8988T (cell line): ENCODE data around the gene IL36A.

Experiments
- DNase-seq: peaks from one replicate; pipeline ENCODE4 v3.0.0; 2011

The IL36A gene

GRCh38 chr2:113005030-113005509 lies at the start of gene IL36A:
IL36A (plus strand) TSS chr2:113005459; CDS start chr2:113005872, 413 bp downstream.
- DNase-seq: no peak

- DNase-seq: no peak
These were observed 47.7 kb upstream of the IL36A start for GRCh38 chr2:112957511-112957910.

GRCh38 chr2:112958428-112959108 lies 46.7 kb upstream of the IL36A start:
- peak; percentile 25 for DNase-seq

- no peak for DNase-seq
These were observed 46.0 kb upstream of the IL36A start for GRCh38 chr2:112959109-112959812.

GRCh38 chr2:112960230-112960825 lies 44.9 kb upstream of the IL36A start:
- no peak for DNase-seq

- DNase-seq: no peak
These were observed 42.7 kb upstream of the IL36A start for GRCh38 chr2:112962308-112963175.

DNA sequence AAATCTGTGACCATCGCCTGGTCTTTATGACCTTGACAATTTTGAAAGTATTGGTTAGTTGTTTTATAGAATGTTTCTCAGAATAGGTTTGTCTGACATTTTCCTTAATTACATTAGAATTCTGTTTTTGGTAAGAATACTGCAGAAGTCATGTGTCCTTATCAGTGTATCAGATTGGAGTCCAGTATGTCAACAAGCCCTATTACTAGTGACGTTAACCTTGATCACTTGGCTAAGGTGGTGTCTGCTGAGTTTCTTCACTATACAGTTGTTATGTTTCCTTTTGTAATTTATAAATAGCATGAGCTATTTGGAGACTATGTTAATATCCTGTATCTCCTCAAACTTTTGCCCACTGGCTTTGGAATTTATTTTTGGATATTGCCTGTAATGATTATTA lies 38.2 kb upstream of the IL36A start:
- DNase-seq: no peak

- no peak for DNase-seq
These were observed 32.7 kb upstream of the IL36A start for GRCh38 chr2:112972423-112973086.

DNA sequence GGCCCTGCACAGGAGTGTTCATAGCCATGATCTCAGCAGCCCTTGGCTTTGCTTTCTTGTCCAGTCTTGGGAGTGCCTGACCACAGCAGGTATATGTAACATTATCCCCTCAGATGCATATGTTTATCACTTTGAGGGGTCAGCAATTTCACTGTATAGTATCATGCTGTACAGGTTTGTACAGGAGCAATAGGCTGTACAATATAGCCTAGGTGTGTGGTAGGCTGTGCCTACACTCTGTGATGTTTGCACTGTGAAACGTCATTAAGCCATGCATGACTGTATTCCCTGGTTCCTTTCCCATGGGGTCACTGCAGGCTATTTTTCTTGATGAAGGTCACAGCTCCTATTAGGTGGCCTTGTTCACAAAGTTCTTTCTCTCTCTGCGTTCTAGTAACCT lies 32.1 kb upstream of the IL36A start:
- no peak for DNase-seq

DNA sequence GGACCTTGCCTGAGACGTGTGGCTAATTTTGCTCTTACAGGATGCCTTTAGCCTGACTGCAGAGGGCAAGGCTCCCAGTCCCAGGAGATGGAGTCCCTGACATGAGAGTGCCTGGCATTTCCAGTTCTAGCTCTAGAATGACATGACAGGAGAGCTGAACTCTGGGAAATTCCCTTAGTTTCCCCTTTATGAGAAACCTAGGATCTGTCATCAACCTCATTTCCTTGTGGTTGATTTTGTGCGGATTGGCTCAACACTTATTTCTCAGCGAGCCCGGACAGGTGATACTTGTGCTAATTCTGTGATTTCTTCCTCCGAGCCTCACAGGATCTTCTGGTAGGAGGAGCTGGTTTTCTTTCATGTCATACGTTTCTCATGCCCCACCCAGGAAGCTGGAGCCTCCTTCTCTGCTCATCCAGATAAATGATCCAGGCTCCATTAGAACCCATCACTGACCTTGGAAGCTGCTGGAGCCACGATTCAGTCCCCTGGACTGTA lies 27.7 kb upstream of the IL36A start, which contains the start of gene IL36G:
IL36G (plus strand) TSS at position 448 of the 498 bp plus-strand sequence. CDS start 633 bp downstream, outside the sequence.
- DNase-seq: no peak

DNA sequence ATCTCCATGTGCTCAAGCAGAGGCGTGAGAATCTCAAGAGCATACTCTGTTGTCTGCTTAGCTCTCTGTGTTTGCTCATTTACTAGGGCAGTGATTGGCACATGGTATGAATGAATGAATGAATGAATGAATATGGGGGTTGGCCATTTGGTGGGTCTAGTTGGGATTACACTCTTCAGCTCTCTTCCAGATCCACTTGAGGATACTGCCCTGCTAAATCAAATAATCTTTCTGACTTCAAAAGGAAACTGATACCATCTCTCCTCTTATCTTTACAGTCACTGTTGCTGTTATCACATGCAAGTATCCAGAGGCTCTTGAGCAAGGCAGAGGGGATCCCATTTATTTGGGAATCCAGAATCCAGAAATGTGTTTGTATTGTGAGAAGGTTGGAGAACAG lies 25.5 kb upstream of the IL36A start:
- DNase-seq: no peak

DNA sequence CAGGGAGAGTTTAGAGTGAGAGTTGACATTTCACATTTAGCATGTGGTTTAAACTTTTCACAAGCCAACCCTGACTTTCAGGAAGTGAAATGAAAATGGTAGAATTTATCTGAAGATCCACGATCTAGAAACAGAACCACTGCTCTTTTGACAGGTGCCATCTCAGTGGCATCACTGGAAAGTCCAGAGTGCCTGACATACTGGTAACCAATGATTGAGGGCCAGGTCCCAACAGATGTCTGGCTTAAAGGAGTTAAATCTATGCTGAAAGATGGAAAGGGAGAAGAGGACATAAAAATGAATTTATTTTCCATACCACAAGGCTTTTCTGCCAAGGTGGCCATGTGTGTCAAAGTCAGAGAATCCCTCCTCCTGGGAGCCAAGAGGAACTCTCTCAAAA lies 24.7 kb upstream of the IL36A start:
- no peak for DNase-seq

- DNase-seq: no peak
These were observed 20.2 kb upstream of the IL36A start for GRCh38 chr2:112985090-112985489.

- no peak for DNase-seq
These were observed 15.6 kb upstream of the IL36A start for GRCh38 chr2:112989611-112990010.

DNA sequence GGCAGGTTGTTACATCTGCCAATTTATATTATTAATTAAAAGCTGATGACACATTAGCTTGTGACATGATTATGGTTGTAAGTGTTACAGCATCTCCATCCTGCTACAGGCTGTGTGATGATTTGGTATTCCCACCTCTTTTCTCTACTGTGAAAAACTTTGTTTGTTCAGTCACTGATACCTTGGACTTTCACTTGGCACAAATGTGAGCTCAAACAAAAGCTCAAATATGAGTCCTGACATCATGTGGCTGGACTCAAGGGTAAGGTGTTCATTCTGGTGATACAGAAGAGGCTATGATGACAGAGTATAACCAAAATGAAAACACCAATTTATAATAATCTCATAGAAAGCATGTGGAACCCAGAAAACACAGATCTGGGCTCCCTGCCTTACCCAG lies 11.4 kb upstream of the IL36A start:
- DNase-seq: no peak

GRCh38 chr2:112994648-112995047 lies 10.6 kb upstream of the IL36A start:
- DNase-seq: no peak

DNA sequence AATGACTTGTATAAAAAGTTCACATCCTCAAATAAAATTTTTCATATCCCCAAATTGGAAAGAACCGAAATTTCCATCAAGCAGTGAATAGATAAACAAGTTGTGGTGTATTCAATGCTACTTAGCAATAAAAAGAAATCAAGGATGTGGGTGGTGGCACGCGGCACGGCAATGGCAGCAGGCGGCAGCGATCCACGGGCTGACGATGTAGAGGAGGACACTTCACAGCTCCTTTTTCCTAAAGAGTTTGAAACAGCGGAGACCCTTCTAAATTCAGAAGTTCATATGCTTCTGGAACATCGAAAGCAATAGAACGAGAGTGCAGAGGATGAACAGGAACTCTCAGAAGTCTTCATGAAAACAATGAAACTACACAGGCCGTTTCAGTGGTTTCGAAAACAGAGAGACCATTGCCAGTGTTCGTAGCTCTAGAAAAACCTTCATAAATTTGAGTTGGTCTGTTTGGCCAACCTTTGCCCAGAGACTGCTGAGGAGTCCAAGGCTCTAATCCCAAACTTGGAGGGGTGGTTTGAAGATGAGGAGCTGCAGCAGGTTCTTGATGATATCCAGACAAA lies 9.8 kb upstream of the IL36A start:
- DNase-seq: no peak

- DNase-seq: no peak
These were observed 8.6 kb upstream of the IL36A start for GRCh38 chr2:112996635-112997034.

DNA sequence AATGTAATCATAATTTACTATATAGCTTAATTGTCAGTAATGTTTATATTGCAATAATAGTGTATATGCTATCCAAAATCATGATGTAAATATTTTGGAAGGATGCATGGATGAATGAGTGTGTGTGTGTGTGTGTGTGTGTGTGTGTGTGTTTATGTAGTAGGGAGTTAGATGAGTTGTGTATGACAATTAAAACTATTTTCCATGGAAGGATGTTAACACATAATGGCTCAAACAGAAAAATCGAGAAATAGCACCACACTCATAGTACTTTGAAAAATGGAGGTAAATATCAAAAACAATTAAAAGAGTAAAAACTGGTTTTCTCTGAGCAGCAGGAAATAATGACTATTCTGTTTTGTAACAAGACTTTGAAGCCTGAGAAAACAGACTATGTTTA lies 8.1 kb upstream of the IL36A start:
- no peak for DNase-seq

DNA sequence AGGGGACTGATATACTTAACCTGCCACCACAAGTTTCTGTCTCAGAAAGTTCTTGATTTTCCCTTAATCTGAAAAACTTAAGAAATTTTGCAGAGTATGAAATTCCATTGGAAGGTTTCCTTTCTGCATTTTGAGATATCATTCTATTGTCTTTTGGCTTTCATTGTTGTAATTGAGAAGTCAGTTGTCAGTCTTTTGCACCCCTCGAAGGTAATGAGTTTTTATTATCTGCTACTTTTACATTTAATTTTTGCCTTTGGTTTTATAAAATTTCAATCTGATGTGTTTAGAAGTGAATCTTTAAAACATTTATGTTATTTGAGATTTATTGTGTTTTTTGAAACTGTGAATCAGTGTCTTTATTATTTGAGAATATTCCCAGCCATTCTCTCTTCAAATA lies 4.8 kb upstream of the IL36A start:
- DNase-seq: no peak

DNA sequence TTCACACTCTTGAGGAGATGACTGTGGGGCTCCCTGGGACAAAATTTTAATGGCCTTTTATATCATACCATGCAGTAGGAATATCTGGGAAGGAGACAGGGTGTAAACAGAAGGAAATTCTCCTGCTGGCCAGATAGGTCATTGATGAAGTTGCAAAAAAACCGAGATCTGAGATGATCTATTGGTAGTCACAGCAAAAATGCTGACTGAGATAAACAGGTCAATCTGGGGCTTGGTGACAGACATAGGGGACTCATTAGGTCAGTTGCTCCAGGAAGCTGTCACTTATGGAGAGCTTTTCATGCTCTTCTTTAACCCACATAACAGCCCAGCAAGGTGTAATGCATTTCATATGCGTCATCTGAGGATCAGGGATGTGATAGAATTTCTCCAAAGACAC lies 2.6 kb upstream of the IL36A start:
- DNase-seq: no peak

DNA sequence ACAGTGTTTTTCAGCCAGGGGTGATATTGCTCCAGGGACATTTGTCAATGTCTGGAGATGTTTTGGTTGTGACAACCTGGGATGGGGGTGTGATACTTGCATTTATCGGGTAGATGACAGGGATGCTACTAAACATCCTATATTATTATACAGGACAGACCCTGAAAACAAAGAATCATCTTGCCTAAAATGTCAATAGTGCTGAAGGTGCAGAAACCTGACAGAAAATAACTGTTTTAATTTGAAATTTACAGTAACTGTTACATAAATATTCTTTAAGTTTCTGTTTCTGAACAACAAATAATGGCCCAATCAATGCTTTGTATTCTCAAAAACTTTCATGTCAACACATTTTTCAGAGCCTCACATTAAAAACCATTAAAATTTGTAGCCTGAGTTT lies 2.0 kb downstream of the IL36A start:
- no peak for DNase-seq
